ENCODE results near the gene KRTAP5-11.
"Not testable (repeated sequence)": the region's sequence is repeated elsewhere in the genome, so short reads cannot be mapped to it uniquely, and the experiment has no call there.

The KRTAP5-11 gene

GRCh38 chr11:71572811-71573210 is 9.9 kb downstream of the KRTAP5-11 start:
- H3K4me1 Mint-ChIP-seq: no peaks in the 10 kb centered on the region
- H3K27ac Mint-ChIP-seq: no peak overlapping the region
- no peaks in the 10 kb centered on the region for H3K9me3 Mint-ChIP-seq
- no peak for DNase-seq
- CTCF ChIA-PET: no interaction called here
- H3K27me3 Mint-ChIP-seq: peaks cover 4% of the 10 kb centered on the region
- H3K36me3 Mint-ChIP-seq: no peaks in the 10 kb centered on the region
- no peak overlapping the region for H3K4me3 Mint-ChIP-seq

- CTCF ChIA-PET, H3K4me1 Mint-ChIP-seq, H3K27ac Mint-ChIP-seq, H3K27me3 Mint-ChIP-seq, H3K4me3 Mint-ChIP-seq, H3K9me3 Mint-ChIP-seq, DNase-seq, H3K36me3 Mint-ChIP-seq: not testable (repeated sequence)
These were observed 11.4 kb downstream of the KRTAP5-11 start for GRCh38 chr11:71571101-71571850.

GRCh38 chr11:71568704-71569349 is 13.8 kb downstream of the KRTAP5-11 start:
- Mint-ChIP-seq H3K4me1 (no peaks in the 10 kb centered on the region), H3K27ac (no peak overlapping the region), H3K36me3 (no peaks in the 10 kb centered on the region), H3K9me3 (no peaks in the 10 kb centered on the region), H3K4me3 (no peak overlapping the region), H3K27me3 (peaks cover 20% of the 10 kb centered on the region)
- CTCF ChIA-PET: no interaction called here
- no peak for DNase-seq

- H3K36me3 Mint-ChIP-seq, H3K27ac Mint-ChIP-seq, DNase-seq, H3K4me3 Mint-ChIP-seq, CTCF ChIA-PET, H3K9me3 Mint-ChIP-seq, H3K4me1 Mint-ChIP-seq: not testable (repeated sequence)
- H3K27me3 Mint-ChIP-seq: peaks cover 30% of the 10 kb centered on the region
These were observed 15.0 kb downstream of the KRTAP5-11 start for GRCh38 chr11:71567633-71568032.

- CTCF ChIA-PET, H3K4me3 Mint-ChIP-seq, H3K9me3 Mint-ChIP-seq, H3K4me1 Mint-ChIP-seq, H3K36me3 Mint-ChIP-seq, DNase-seq, H3K27ac Mint-ChIP-seq: not testable (repeated sequence)
- peaks cover 30% of the 10 kb centered on the region for H3K27me3 Mint-ChIP-seq
These were observed 15.8 kb downstream of the KRTAP5-11 start for GRCh38 chr11:71566626-71567599.

GRCh38 chr11:71566081-71566620 is 16.5 kb downstream of the KRTAP5-11 start:
- CTCF ChIA-PET: no interaction called here
- H3K36me3 Mint-ChIP-seq: no peaks in the 10 kb centered on the region
- no peak overlapping the region for H3K27ac Mint-ChIP-seq
- H3K9me3 Mint-ChIP-seq: no peaks in the 10 kb centered on the region
- no peak for DNase-seq
- no peak overlapping the region for H3K4me3 Mint-ChIP-seq
- no peaks in the 10 kb centered on the region for H3K4me1 Mint-ChIP-seq
- H3K27me3 Mint-ChIP-seq: peaks cover 30% of the 10 kb centered on the region

- Mint-ChIP-seq H3K27me3 (peaks cover 30% of the 10 kb centered on the region), H3K4me1 (no peaks in the 10 kb centered on the region), H3K4me3 (no peak within 1 kb of the TSS), H3K9me3 (no peaks in the 10 kb centered on the region), H3K27ac (no peak within 1 kb of the TSS), H3K36me3 (no peaks in the 10 kb centered on the region)
- no peak for DNase-seq
- CTCF ChIA-PET: no interaction called here
These were observed 17.4 kb downstream of the KRTAP5-11 start, which contains the start of gene KRTAP5-10 for GRCh38 chr11:71565263-71565662. KRTAP5-10 (plus strand) TSS chr11:71565563; CDS start chr11:71565588, 25 bp downstream.

- Mint-ChIP-seq H3K4me1 (no peaks in the 10 kb centered on the region), H3K9me3 (no peaks in the 10 kb centered on the region), H3K4me3 (no peak overlapping the region), H3K27me3 (peaks cover 30% of the 10 kb centered on the region), H3K36me3 (no peaks in the 10 kb centered on the region), H3K27ac (no peak overlapping the region)
- CTCF ChIA-PET: no interaction called here
- DNase-seq: peak; percentile 11
These were observed 18.2 kb downstream of the KRTAP5-11 start for GRCh38 chr11:71564430-71564829.

GRCh38 chr11:71563406-71563805 is 19.3 kb downstream of the KRTAP5-11 start:
- no peaks in the 10 kb centered on the region for H3K36me3 Mint-ChIP-seq
- CTCF ChIA-PET: interaction anchor here (0.7 to 1.4 kb wide), 3 partner anchors 14 to 1096 kb away, joined by 3 read pairs; no protein-coding TSS in a partner anchor
- H3K4me3 Mint-ChIP-seq: no peak overlapping the region
- H3K27ac Mint-ChIP-seq: no peak overlapping the region
- peak; percentile 26 for DNase-seq
- no peaks in the 10 kb centered on the region for H3K9me3 Mint-ChIP-seq
- H3K4me1 Mint-ChIP-seq: no peaks in the 10 kb centered on the region
- peaks cover 30% of the 10 kb centered on the region for H3K27me3 Mint-ChIP-seq

GRCh38 chr11:71562120-71562519 is 20.6 kb downstream of the KRTAP5-11 start:
- Mint-ChIP-seq H3K4me3 (no peak overlapping the region), H3K4me1 (no peaks in the 10 kb centered on the region), H3K27ac (no peak overlapping the region), H3K9me3 (no peaks in the 10 kb centered on the region), H3K27me3 (peaks cover 30% of the 10 kb centered on the region), H3K36me3 (no peaks in the 10 kb centered on the region)
- CTCF ChIA-PET: interaction anchor here (0.6 kb wide), 1 partner anchor 1675 kb away, joined by 3 read pairs; no protein-coding TSS in a partner anchor
- no peak for DNase-seq

GRCh38 chr11:71558996-71559395 is 23.7 kb downstream of the KRTAP5-11 start:
- no peak for DNase-seq
- no peak overlapping the region for H3K27ac Mint-ChIP-seq
- H3K36me3 Mint-ChIP-seq: no peaks in the 10 kb centered on the region
- peaks cover 15% of the 10 kb centered on the region for H3K27me3 Mint-ChIP-seq
- no peaks in the 10 kb centered on the region for H3K4me1 Mint-ChIP-seq
- CTCF ChIA-PET: no interaction called here
- no peak overlapping the region for H3K4me3 Mint-ChIP-seq
- no peaks in the 10 kb centered on the region for H3K9me3 Mint-ChIP-seq

GRCh38 chr11:71557257-71557656 is 25.4 kb downstream of the KRTAP5-11 start:
- CTCF ChIA-PET: no interaction called here
- Mint-ChIP-seq H3K27me3 (peaks cover 4% of the 10 kb centered on the region), H3K27ac (no peak overlapping the region), H3K9me3 (no peaks in the 10 kb centered on the region), H3K4me3 (no peak overlapping the region), H3K36me3 (no peaks in the 10 kb centered on the region), H3K4me1 (no peaks in the 10 kb centered on the region)
- DNase-seq: no peak

- Mint-ChIP-seq H3K27me3 (peaks cover 4% of the 10 kb centered on the region), H3K4me3 (no peak overlapping the region), H3K27ac (no peak overlapping the region), H3K4me1 (no peaks in the 10 kb centered on the region), H3K9me3 (no peaks in the 10 kb centered on the region), H3K36me3 (no peaks in the 10 kb centered on the region)
- CTCF ChIA-PET: no interaction called here
- no peak for DNase-seq
These were observed 26.7 kb downstream of the KRTAP5-11 start for GRCh38 chr11:71556018-71556417.

- no peak overlapping the region for H3K27ac Mint-ChIP-seq
- no peaks in the 10 kb centered on the region for H3K4me1 Mint-ChIP-seq
- H3K9me3 Mint-ChIP-seq: no peaks in the 10 kb centered on the region
- no peak for DNase-seq
- H3K27me3 Mint-ChIP-seq: peaks cover 4% of the 10 kb centered on the region
- H3K36me3 Mint-ChIP-seq: no peaks in the 10 kb centered on the region
- CTCF ChIA-PET: no interaction called here
- H3K4me3 Mint-ChIP-seq: no peak overlapping the region
These were observed 27.2 kb downstream of the KRTAP5-11 start for GRCh38 chr11:71555508-71555907.
